Activated T-cell treated with anti-CD3 and anti-CD28 coated beads, Interleukin-2, amount 50 U/mL, for 24 hours (primary cell): ENCODE results near the gene BTN2A1.
A peak's percentile ranks its signal among the peaks of the same experiment; 100 is the strongest.
"Not testable (repeated sequence)": the region's sequence is repeated elsewhere in the genome, so short reads cannot be mapped to it uniquely, and the experiment has no call there.

Experiments used
- DNase-seq: peaks from one replicate; pipeline ENCODE4 v3.0.0-alpha.2; 2020
- H3K27ac Mint-ChIP-seq: 2 replicates; pipeline ENCODE4 v1.8.0; 2020; ENCODE audit warnings: mild to moderate bottlenecking, mixed read lengths
- H3K27me3 Mint-ChIP-seq: 2 replicates; pipeline ENCODE4 v1.8.0; 2020; ENCODE audit warnings: mixed read lengths
- H3K36me3 Mint-ChIP-seq: 2 replicates; pipeline ENCODE4 v1.8.0; 2020; ENCODE audit warnings: low read depth, mixed read lengths
- H3K4me1 Mint-ChIP-seq: 2 replicates; pipeline ENCODE4 v1.8.0; 2020; ENCODE audit warnings: low read depth, mixed read lengths
- H3K4me3 Mint-ChIP-seq: 2 replicates; pipeline ENCODE4 v1.8.0; 2020; ENCODE audit warnings: mild to moderate bottlenecking, moderate library complexity, mixed read lengths
- H3K9me3 Mint-ChIP-seq: 2 replicates; pipeline ENCODE4 v1.8.0; 2020; ENCODE audit warnings: mixed read lengths

BTN2A1 gene

DNA sequence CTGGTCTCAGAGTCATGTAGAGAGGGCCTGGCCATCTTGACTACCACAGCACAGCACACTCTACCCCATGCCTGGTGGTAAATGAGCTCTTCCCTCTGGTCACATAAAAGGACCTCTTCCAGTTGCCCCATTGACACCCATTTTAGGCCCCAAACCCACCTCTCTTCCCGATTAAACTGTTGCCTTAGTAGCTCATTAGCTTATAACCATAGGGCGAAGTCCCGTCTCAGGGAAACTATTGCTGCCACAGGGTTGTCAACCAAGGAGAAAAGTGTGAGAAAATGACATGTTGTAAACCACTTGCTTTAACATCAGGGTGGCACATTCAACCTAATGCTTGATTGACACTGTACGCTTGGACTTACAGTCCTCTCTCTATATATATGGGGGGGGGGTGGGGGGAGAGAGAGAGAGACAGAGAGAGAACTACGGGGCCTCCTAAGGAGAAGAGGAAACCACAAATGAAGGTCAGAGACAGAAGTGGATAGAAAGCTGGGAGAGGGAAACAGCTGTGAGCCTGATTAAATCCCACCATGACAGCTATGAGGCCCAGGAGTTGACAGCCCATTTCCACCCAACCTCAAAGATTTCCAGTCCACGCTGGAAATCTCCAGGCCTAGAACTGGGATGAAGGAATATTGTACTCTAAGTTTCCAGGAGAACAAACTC, 27.5 kb downstream of the BTN2A1 start:
- H3K27ac Mint-ChIP-seq = no peak overlapping the region

GRCh38 chr6:26486358-26486757, 28.6 kb downstream of the BTN2A1 start:
- no peak for DNase-seq
- peaks cover 9% of the 10 kb centered on the region for H3K9me3 Mint-ChIP-seq

More for the DNA sequence above, 27.5 kb downstream of the BTN2A1 start:
- Mint-ChIP-seq H3K9me3 (peaks cover 9% of the 10 kb centered on the region), H3K4me1 (no peaks in the 10 kb centered on the region), H3K4me3 (no peak overlapping the region), H3K36me3 (peaks cover 3% of the 10 kb centered on the region), H3K27me3 (no peaks in the 10 kb centered on the region)
- DNase-seq = no peak

DNA sequence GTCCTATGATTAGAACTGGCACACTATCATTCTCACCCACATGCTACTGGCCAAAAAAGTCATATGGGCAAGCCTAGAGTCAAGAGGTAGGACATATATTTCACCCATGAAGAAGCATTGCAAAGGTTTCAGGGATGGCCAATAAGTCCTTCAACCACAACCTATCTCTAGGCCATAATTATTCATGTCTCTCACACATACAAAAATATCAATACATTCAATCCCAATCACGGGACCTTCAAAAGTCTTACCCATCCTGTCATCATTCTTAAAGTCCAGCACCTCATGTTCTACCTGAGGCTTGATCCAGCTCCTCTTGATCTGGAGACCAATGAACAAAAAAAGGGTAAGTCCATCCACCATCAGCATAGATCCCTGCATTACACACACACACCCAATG, 29.7 kb downstream of the BTN2A1 start:
- Mint-ChIP-seq H3K4me1 (peaks cover 3% of the 10 kb centered on the region), H3K9me3 (peaks cover 9% of the 10 kb centered on the region), H3K36me3 (peaks cover 3% of the 10 kb centered on the region), H3K27me3 (no peaks in the 10 kb centered on the region), H3K4me3 (no peak overlapping the region), H3K27ac (no peak overlapping the region)
- no peak for DNase-seq

More at GRCh38 chr6:26486358-26486757, 28.6 kb downstream of the BTN2A1 start:
- peaks cover 3% of the 10 kb centered on the region for H3K4me1 Mint-ChIP-seq
- peaks cover 3% of the 10 kb centered on the region for H3K36me3 Mint-ChIP-seq
- no peak overlapping the region for H3K27ac Mint-ChIP-seq
- H3K27me3 Mint-ChIP-seq = no peaks in the 10 kb centered on the region
- H3K4me3 Mint-ChIP-seq = no peak overlapping the region

DNA sequence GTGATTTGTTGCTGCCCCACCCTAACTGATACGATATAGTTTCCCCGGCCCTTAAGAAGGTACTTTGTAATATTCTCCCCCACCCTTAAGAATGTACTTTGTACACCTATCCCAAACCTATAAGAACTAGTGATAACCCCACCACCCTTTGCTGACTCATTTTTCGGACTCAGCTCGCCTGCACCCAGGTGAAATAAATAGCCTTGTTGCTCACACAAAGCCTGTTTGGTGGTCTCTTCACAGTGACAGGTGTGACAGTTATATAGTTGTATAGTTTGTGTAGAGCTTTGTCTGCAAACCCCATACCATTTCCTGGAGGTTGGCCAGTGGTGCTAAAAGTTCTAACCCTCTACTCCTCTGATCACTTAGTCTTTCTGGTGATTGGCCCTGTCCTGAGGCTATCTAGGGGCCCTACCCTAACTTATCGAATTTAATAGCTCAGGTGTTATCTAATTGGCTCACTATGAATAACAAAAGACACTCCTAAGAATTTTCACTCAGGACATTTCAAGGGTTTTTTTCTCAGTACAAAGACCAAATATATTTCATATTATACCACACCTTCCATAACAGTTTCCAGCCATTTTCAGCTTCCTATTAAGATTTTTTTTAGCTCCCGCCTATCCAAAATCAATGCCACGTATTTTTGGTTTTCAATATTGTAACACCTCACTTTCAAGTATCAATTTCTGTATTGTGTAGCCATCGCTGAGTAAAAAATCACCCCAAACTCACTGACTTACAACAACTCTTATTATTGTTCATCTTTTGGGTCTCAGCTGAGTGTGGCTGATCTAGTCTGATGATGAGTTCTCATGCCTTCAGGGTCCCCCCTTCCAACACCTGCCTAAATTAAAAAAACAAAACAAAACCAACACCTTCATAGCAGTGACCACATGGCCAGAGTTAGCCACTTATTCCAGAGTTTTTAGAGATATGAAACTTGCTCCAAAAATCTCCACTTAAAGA, 32.5 kb downstream of the BTN2A1 start:
- peaks cover 3% of the 10 kb centered on the region for H3K36me3 Mint-ChIP-seq
- H3K9me3 Mint-ChIP-seq = peaks cover 9% of the 10 kb centered on the region
- no peak overlapping the region for H3K4me3 Mint-ChIP-seq
- DNase-seq = no peak
- no peak overlapping the region for H3K27ac Mint-ChIP-seq
- H3K4me1 Mint-ChIP-seq = peaks cover 13% of the 10 kb centered on the region
- H3K27me3 Mint-ChIP-seq = no peaks in the 10 kb centered on the region

GRCh38 chr6:26491604-26492003, 33.8 kb downstream of the BTN2A1 start:
- DNase-seq = no peak
- H3K9me3 Mint-ChIP-seq = peaks cover 9% of the 10 kb centered on the region
- no peaks in the 10 kb centered on the region for H3K27me3 Mint-ChIP-seq
- H3K36me3 Mint-ChIP-seq = peaks cover 3% of the 10 kb centered on the region
- H3K4me1 Mint-ChIP-seq = peaks cover 13% of the 10 kb centered on the region
- H3K4me3 Mint-ChIP-seq = no peak overlapping the region
- no peak overlapping the region for H3K27ac Mint-ChIP-seq

DNA sequence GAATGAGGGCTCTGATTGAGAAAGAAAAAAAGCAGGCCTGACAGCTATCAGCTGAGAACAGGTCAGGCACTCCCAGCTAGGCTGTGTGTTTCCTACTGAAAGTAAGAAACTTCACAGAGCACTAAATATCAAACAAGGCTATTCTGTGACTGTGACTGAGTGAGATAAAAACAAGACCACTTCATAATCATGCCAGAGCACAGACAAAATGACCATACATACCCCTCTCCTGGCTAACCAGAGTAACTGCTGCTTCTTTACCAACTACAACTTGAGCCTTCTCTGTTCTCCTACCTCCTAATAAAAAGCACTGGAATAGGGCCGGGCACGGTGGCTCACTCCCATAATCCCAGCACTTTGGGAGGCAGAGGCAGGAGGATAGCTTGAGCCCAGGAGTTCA, 35.5 kb downstream of the BTN2A1 start:
- Mint-ChIP-seq H3K27ac (no peak overlapping the region), H3K9me3 (no peaks in the 10 kb centered on the region), H3K36me3 (no peaks in the 10 kb centered on the region), H3K4me3 (no peak overlapping the region), H3K27me3 (no peaks in the 10 kb centered on the region), H3K4me1 (peaks cover 13% of the 10 kb centered on the region)
- DNase-seq = no peak

DNA sequence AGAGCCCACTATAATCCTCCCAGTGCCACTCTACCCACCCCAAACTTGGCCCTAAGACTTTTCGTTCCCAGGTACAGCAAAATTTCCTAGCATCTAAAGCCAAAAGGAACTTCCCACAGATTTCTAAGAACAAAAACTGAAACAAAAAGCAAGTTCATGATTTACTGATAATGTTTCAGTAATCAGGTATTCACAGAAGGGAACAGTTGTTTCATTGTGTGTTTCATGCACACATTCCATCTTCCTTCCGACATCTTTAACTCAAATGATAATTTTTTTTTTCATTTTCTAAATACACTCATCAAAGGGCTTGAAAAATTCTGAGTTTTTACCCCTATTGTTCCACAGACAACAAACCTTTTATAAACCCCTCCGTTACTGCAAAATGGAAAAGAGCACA, 36.4 kb downstream of the BTN2A1 start:
- H3K36me3 Mint-ChIP-seq = no peaks in the 10 kb centered on the region
- no peak overlapping the region for H3K27ac Mint-ChIP-seq
- H3K27me3 Mint-ChIP-seq = no peaks in the 10 kb centered on the region
- no peak for DNase-seq
- H3K4me1 Mint-ChIP-seq = peaks cover 13% of the 10 kb centered on the region
- no peak overlapping the region for H3K4me3 Mint-ChIP-seq
- no peaks in the 10 kb centered on the region for H3K9me3 Mint-ChIP-seq

GRCh38 chr6:26495281-26495680, 37.5 kb downstream of the BTN2A1 start:
- Mint-ChIP-seq H3K36me3 (no peaks in the 10 kb centered on the region), H3K9me3 (no peaks in the 10 kb centered on the region), H3K4me1 (peaks cover 13% of the 10 kb centered on the region), H3K4me3 (no peak overlapping the region), H3K27me3 (no peaks in the 10 kb centered on the region), H3K27ac (no peak overlapping the region)
- DNase-seq = no peak

DNA sequence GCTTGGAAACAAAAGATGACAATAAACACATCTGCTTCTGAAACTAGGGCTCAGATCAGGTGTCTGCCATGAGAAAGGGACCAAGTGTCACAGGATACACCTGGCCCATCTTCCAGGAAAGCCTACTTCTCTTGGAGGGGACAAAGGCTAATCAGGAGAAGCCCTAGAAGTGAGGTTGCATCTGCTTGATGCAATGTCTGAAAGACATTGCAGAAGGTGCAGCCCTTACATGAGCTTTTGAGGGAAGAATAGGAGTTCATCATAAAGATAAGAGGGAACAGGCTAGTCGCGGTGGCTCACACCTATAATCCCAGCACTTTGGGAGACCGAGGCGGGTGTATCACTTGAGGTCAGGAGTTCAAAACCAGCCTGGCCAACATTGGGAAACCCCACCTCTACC, 39.9 kb downstream of the BTN2A1 start:
- peaks cover 19% of the 10 kb centered on the region for H3K27me3 Mint-ChIP-seq
- no peak overlapping the region for H3K27ac Mint-ChIP-seq

GRCh38 chr6:26500102-26500501, 42.3 kb downstream of the BTN2A1 start, which contains the start of gene BTN1A1:
TSS of gene BTN1A1 (plus strand) at chr6:26500303. CDS start at chr6:26501287, 984 bp downstream.
- Mint-ChIP-seq H3K9me3 (no peaks in the 10 kb centered on the region), H3K4me3 (no peak within 1 kb of the TSS), H3K4me1 (peaks cover 13% of the 10 kb centered on the region), H3K27me3 (peaks cover 35% of the 10 kb centered on the region), H3K27ac (no peak within 1 kb of the TSS), H3K36me3 (no peaks in the 10 kb centered on the region)
- DNase-seq = no peak

More for the DNA sequence above, 39.9 kb downstream of the BTN2A1 start:
- Mint-ChIP-seq H3K9me3 (no peaks in the 10 kb centered on the region), H3K36me3 (no peaks in the 10 kb centered on the region), H3K4me3 (no peak overlapping the region), H3K4me1 (peaks cover 23% of the 10 kb centered on the region)
- no peak for DNase-seq

- no peak overlapping the region for H3K27ac Mint-ChIP-seq
- peak; percentile 65 for DNase-seq
- H3K9me3 Mint-ChIP-seq = no peaks in the 10 kb centered on the region
- H3K4me3 Mint-ChIP-seq = peak overlapping the region; percentile 54
- H3K36me3 Mint-ChIP-seq = no peaks in the 10 kb centered on the region
- peaks cover 39% of the 10 kb centered on the region for H3K27me3 Mint-ChIP-seq
- peaks cover 13% of the 10 kb centered on the region for H3K4me1 Mint-ChIP-seq
These were observed 43.8 kb downstream of the BTN2A1 start for GRCh38 chr6:26501482-26501986.

DNA sequence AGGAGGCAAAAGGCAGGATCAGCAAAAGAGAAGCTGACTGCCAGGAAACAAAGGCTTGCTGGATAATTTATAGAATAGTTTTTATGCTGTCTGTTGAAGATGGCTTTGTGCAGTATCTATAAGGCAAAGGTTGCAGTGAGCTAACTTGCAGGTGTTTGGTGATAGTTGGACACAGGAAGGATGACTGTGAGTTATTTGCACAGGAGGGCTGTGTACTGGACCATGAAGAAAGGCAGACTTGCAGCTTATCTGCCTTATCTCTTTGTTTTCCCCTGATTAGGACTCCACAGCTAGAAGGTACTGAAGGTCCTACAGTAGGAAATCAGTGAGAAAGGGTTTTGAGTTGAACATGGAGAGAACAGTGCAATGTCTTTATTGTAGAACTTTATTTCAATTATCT, 44.4 kb downstream of the BTN2A1 start:
- H3K36me3 Mint-ChIP-seq = no peaks in the 10 kb centered on the region
- H3K27ac Mint-ChIP-seq = no peak overlapping the region
- H3K9me3 Mint-ChIP-seq = no peaks in the 10 kb centered on the region
- H3K27me3 Mint-ChIP-seq = peaks cover 39% of the 10 kb centered on the region
- no peak for DNase-seq
- H3K4me3 Mint-ChIP-seq = peak overlapping the region; percentile 54
- peaks cover 13% of the 10 kb centered on the region for H3K4me1 Mint-ChIP-seq

DNA sequence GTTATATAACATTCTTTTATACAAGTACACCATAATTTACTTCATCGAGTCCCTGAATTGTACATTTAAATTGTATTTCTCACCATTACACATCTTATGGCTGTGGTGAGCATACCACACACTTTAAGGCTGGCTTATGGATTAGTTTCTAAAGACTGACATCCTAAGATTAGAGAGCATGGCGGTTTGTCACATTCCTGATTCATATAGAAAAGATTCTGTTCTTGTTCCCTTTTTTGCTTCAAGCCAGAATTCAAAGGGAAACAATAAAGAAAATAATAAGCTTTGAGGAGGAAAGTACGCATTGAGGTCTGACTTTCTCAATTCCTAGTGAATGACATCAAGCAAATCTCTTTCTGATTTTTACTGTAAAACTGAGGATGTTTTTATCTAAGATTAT, 44.9 kb downstream of the BTN2A1 start:
- peaks cover 13% of the 10 kb centered on the region for H3K4me1 Mint-ChIP-seq
- H3K36me3 Mint-ChIP-seq = no peaks in the 10 kb centered on the region
- peaks cover 39% of the 10 kb centered on the region for H3K27me3 Mint-ChIP-seq
- no peak for DNase-seq
- no peaks in the 10 kb centered on the region for H3K9me3 Mint-ChIP-seq
- H3K27ac Mint-ChIP-seq = no peak overlapping the region
- H3K4me3 Mint-ChIP-seq = no peak overlapping the region

- no peak for DNase-seq
- Mint-ChIP-seq H3K27me3 (peaks cover 19% of the 10 kb centered on the region), H3K9me3 (no peaks in the 10 kb centered on the region), H3K27ac (no peak overlapping the region), H3K4me3 (no peak overlapping the region), H3K4me1 (no peaks in the 10 kb centered on the region), H3K36me3 (no peaks in the 10 kb centered on the region)
These were observed 49.9 kb downstream of the BTN2A1 start for GRCh38 chr6:26507658-26508057.

- DNase-seq, H3K4me3 Mint-ChIP-seq, H3K36me3 Mint-ChIP-seq, H3K9me3 Mint-ChIP-seq, H3K27ac Mint-ChIP-seq, H3K4me1 Mint-ChIP-seq, H3K27me3 Mint-ChIP-seq: not testable (repeated sequence)
These were observed 53.3 kb downstream of the BTN2A1 start for GRCh38 chr6:26511033-26511432.
